Bronchial epithelial cell (primary cell): ENCODE measurements around the gene ANK3. TPM values are rescaled to one million over a fixed set of nuclear protein-coding genes. Genes with fewer than 3 reads are reported as not detected.

ENCODE experiments used
- DNase-seq: peaks from one replicate; pipeline ENCODE4 v3.0.0-alpha.2; 2010; ENCODE audit warnings: low read depth
- FAIRE-seq: peaks from 2 replicates; lab custom pipeline; 2011; peaks lifted over from hg19 to GRCh38; lab: Jason Lieb, UNC
- H3K27me3 ChIP-seq: 2 replicates; pipeline ENCODE4 v1.5.1; 2011; ENCODE audit warnings: low read length; ENCODE audit not compliant: control insufficient read depth, insufficient read depth
- H3K36me3 ChIP-seq: 2 replicates; pipeline ENCODE4 v1.5.1; 2011; ENCODE audit warnings: low read length; ENCODE audit not compliant: control insufficient read depth, insufficient read depth
- H3K4me3 ChIP-seq: 2 replicates; pipeline ENCODE4 v1.5.1; 2011; ENCODE audit warnings: mild to moderate bottlenecking, low read depth, low read length, control low read depth
- CTCF ChIP-seq: IDR thresholded peaks from 2 replicates; pipeline ENCODE4 v1.5.1; 2011; ENCODE audit warnings: mild to moderate bottlenecking, moderate library complexity, low read length, control low read depth, inconsistent platforms; ENCODE audit not compliant: insufficient read depth, severe bottlenecking
- total RNA-seq: library from RNA; depleted of rRNA; stranded (reverse); fragments of >200 nt; gene quantifications from 2 replicates; pipeline ENCODE4 v1.2.1, GENCODE V29; 2014

The ANK3 gene
- total RNA-seq, 1 donor from 2014 or later, result 7.9 TPM

GRCh38 chr10:60390224-60390626 is 550 bp upstream of the ANK3 start:
- DNase-seq (no peak), FAIRE-seq (no peak)
- Histone ChIP-seq H3K4me3 (no peak overlapping the region), H3K27me3 (no peaks in the 10 kb centered on the region), H3K36me3 (no peaks in the 10 kb centered on the region)
- no peak for TF ChIP-seq CTCF

- no peak for FAIRE-seq
- Histone ChIP-seq H3K36me3 (no peaks in the 10 kb centered on the region), H3K4me3 (no peak overlapping the region), H3K27me3 (no peaks in the 10 kb centered on the region)
- DNase-seq, result no peak
- no peak for TF ChIP-seq CTCF
Observed at GRCh38 chr10:60388709-60389301, 870 bp downstream of the ANK3 start.

- no peak for DNase-seq
- Histone ChIP-seq H3K36me3 (no peaks in the 10 kb centered on the region), H3K27me3 (no peaks in the 10 kb centered on the region), H3K4me3 (no peak overlapping the region)
- no peak for TF ChIP-seq CTCF
- FAIRE-seq, result no peak
Observed at GRCh38 chr10:60388116-60388625, 1.5 kb downstream of the ANK3 start.

- Histone ChIP-seq H3K27me3 (no peaks in the 10 kb centered on the region), H3K36me3 (no peaks in the 10 kb centered on the region), H3K4me3 (no peak overlapping the region)
- FAIRE-seq (no peak), DNase-seq (no peak)
- no peak for TF ChIP-seq CTCF
Observed at GRCh38 chr10:60387531-60387930, 2.1 kb downstream of the ANK3 start.

- no peak for FAIRE-seq
- no peaks in the 10 kb centered on the region for H3K36me3 ChIP-seq
- DNase-seq, result no peak
- no peak for TF ChIP-seq CTCF
- H3K4me3 ChIP-seq, result no peak overlapping the region
- H3K27me3 ChIP-seq, result no peaks in the 10 kb centered on the region
Observed at GRCh38 chr10:60385399-60385738, 4.3 kb downstream of the ANK3 start.
